Measurements from ENCODE around the gene RANBP3. TPM values are rescaled to one million over a fixed set of nuclear protein-coding genes. Genes with fewer than 3 reads are reported as not detected.

Gene RANBP3
- total RNA-seq, 6 donors from 2014 or later, result 64.4 to 116 (median 68.5) TPM

GRCh38 chr19:5873617-5874199 is 104.2 kb downstream of the RANBP3 start:
- no peak overlapping the region for H3K4me3 ChIP-seq
- DNase-seq, result no peak
- WGBS, 2 donors, result 88 to 96% methylated on average over 11 to 12 of the region's 12 CpGs
- TF ChIP-seq EP300 (IDR thresholded peaks at IDR 0.05), result no peak
- TF ChIP-seq, protein P1, sequence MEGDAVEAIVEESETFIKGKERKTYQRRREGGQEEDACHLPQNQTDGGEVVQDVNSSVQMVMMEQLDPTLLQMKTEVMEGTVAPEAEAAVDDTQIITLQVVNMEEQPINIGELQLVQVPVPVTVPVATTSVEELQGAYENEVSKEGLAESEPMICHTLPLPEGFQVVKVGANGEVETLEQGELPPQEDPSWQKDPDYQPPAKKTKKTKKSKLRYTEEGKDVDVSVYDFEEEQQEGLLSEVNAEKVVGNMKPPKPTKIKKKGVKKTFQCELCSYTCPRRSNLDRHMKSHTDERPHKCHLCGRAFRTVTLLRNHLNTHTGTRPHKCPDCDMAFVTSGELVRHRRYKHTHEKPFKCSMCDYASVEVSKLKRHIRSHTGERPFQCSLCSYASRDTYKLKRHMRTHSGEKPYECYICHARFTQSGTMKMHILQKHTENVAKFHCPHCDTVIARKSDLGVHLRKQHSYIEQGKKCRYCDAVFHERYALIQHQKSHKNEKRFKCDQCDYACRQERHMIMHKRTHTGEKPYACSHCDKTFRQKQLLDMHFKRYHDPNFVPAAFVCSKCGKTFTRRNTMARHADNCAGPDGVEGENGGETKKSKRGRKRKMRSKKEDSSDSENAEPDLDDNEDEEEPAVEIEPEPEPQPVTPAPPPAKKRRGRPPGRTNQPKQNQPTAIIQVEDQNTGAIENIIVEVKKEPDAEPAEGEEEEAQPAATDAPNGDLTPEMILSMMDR (IDR thresholded peaks at IDR 0.05), result no peak
- TF ChIP-seq POLR2A (IDR thresholded peaks at IDR 0.05), result no peak
- H3K36me3 ChIP-seq, result no peaks in the 10 kb centered on the region
- no peaks in the 10 kb centered on the region for H3K4me1 ChIP-seq
- no peak overlapping the region for H3K27ac ChIP-seq
- H3K27me3 ChIP-seq, result no peaks in the 10 kb centered on the region
- no peak for ATAC-seq (ENCODE audit: low FRiP score in 2 of 2)
- H3K9me3 ChIP-seq, result no peaks in the 10 kb centered on the region

DNA sequence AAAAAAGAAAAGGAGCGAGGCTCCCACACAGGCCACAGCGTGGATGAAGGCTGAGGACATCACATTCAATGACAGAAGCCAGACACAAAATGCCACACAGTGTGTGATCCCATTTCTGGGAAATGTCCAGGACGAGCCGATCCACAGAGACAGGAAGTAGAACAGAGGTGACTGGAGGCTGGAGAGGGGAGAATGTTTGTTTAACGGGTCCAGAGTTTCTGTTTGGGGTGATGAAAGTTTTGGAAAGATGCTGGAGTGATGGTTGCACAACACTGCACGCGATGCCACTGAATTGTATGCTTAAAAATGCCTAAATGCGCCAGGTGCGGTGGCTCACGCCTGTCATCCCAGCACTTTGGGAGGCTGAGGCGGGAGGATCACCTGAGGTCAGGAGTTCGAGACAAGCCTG is 107.0 kb downstream of the RANBP3 start:
- Histone ChIP-seq H3K4me1 (no peaks in the 10 kb centered on the region), H3K36me3 (no peaks in the 10 kb centered on the region), H3K27ac (no peak overlapping the region), H3K9me3 (no peaks in the 10 kb centered on the region), H3K27me3 (no peaks in the 10 kb centered on the region), H3K4me3 (no peak overlapping the region)
- ATAC-seq (ENCODE audit: low FRiP score in 2 of 2) (no peak), DNase-seq (no peak)
- TF ChIP-seq, protein P1 (IDR thresholded peaks at IDR 0.05), result no peak
- TF ChIP-seq EP300 (IDR thresholded peaks at IDR 0.05) (no peak), POLR2A (IDR thresholded peaks at IDR 0.05) (no peak), POLR2AphosphoS5 (IDR thresholded peaks at IDR 0.05) (no peak)
- 67 to 72% methylated on average over 12 of the region's 12 CpGs for WGBS, 2 donors

- Histone ChIP-seq H3K27ac (no peak overlapping the region), H3K4me3 (no peak overlapping the region), H3K4me1 (no peaks in the 10 kb centered on the region), H3K9me3 (no peaks in the 10 kb centered on the region), H3K36me3 (no peaks in the 10 kb centered on the region), H3K27me3 (no peaks in the 10 kb centered on the region)
- 52 to 85% methylated on average over 7 to 31 of the region's 31 CpGs for WGBS, 2 donors
- ATAC-seq (ENCODE audit: low FRiP score in 2 of 2), result no peak
- TF ChIP-seq EP300 (IDR thresholded peaks at IDR 0.05) (no peak), POLR2AphosphoS5 (IDR thresholded peaks at IDR 0.05) (no peak), POLR2A (IDR thresholded peaks at IDR 0.05) (no peak)
- TF ChIP-seq, protein P1 (IDR thresholded peaks at IDR 0.05), result no peak
- no peak for DNase-seq
These were observed 110.5 kb downstream of the RANBP3 start for GRCh38 chr19:5867201-5868136.

Other genes starting within 250 kb of the RANBP3 start
- gene PRR22, start 193.4 kb downstream of the RANBP3 start, total RNA-seq, result 1 to 10 TPM; 1.8 to 4.4 (median 3.4) TPM
- 10 to 100 TPM; 31.4 to 88.0 (median 43.1) TPM for gene DUS3L, start 187.0 kb downstream of the RANBP3 start, total RNA-seq
- 10 to 100 TPM in 1 of 6 donors, 1 to 10 TPM in 4, under 1 TPM in 1; 0.77 to 13.3 (median 4.5) TPM for gene NRTN, start 173.1 kb downstream of the RANBP3 start, total RNA-seq
- 1 to 10 TPM in 2 of 6 donors, under 1 TPM in 4; 0.30 to 3.6 (median 0.82) TPM for gene FUT6, start 138.4 kb downstream of the RANBP3 start, total RNA-seq
- 10 to 100 TPM in 4 of 6 donors, 1 to 10 TPM in 2; 4.2 to 19.5 (median 12.7) TPM for gene FUT3, start 126.7 kb downstream of the RANBP3 start, total RNA-seq
- not detected for gene FUT5, start 107.6 kb downstream of the RANBP3 start, total RNA-seq
- gene NDUFA11, start 74.3 kb downstream of the RANBP3 start, total RNA-seq, result 100 to 1,000 TPM in 4 of 6 donors, 10 to 100 TPM in 2; 87.3 to 238 (median 157) TPM
- 10 to 100 TPM in 3 of 6 donors, 1 to 10 TPM in 3; 4.1 to 38.8 (median 9.3) TPM for gene VMAC, start 73.3 kb downstream of the RANBP3 start, total RNA-seq
- 100 to 1,000 TPM in 4 of 6 donors, 10 to 100 TPM in 2; 20.6 to 414 (median 115) TPM for gene CAPS, start 63.9 kb downstream of the RANBP3 start, total RNA-seq
- 100 to 1,000 TPM in 1 of 6 donors, 10 to 100 TPM in 5; 14.3 to 111 (median 28.6) TPM for gene RFX2, start 132.4 kb upstream of the RANBP3 start, total RNA-seq
- gene ACSBG2, start 157.5 kb upstream of the RANBP3 start, total RNA-seq, result not detected

Data from upper lobe of left lung (tissue), 6 donors.